Measurements from ENCODE around the gene POGZ.

The POGZ gene

DNA sequence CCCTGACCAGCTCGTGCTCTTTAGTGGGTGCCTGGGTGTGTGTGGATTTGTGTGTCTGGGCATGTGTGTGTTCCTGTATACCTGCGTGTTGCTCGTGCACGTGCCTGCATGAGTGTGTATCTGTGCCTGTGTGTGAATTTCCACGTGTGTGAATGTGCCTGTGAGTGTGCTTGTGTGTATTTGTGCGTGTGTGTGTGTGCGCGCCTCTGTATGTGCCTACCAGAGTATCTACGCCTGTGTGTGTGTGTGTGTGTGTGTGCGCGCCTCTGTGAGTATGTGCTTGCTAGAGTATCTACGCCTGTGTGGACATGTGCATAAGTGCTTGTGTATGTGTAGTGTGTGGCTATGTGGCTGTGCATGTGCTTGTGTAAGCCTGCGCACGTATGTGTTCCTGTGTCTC, 86.1 kb downstream of the POGZ start:
- no peak for DNase-seq (ENCODE audit: low read depth in 2 of 2)

DNA sequence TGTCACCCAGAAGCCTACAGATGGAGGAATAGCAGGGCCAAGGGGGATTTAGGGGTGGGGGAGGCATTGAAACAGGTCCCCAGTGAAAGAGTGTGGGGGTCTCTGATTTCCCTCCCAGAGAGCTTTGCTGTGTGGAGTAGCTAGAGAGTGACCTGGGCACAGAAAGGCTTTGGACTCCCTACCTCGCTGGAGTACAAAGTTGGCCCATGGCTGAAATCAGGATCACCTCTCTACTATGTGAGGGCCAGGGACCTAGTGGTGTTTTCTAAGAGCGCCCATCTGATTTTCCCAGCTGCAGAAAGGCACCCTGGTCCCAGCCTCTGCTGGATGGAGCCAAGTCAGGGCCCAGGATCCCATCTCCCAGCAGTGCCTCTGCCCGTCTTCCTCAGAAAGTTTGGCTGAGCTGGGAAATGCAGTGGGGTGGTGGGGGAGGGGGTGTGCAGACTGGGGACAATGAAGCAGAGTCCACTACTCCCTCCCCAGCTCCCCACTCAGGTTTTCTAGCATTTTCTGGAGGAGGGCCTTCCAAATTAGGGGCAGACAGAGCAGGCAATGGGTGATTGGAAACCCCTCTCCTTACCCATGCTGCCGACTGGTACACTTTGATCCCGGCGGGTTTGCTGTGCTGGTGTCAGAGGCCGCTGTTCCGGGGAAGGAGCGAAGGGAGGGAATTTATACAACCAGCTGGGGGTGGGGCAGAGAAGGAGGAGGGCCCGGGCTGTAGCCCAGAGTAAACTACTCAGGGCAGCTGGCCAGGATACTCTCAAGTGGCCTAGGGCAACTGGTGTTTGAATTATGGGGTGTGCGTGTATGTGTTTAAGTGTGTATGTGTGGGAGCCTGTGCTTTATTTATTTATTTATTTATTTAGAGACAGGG, 87.0 kb downstream of the POGZ start, which contains the start of gene SELENBP1:
Gene SELENBP1 (minus strand): TSS at position 648 of the 877 bp plus-strand sequence. CDS start 64 bp downstream, at position 584.
- DNase-seq (ENCODE audit: low read depth in 2 of 2) = peak; percentile 21 to 35

- no peak for DNase-seq (ENCODE audit: low read depth in 2 of 2)
These were observed 87.8 kb downstream of the POGZ start for GRCh38 chr1:151371370-151372057.

DNA sequence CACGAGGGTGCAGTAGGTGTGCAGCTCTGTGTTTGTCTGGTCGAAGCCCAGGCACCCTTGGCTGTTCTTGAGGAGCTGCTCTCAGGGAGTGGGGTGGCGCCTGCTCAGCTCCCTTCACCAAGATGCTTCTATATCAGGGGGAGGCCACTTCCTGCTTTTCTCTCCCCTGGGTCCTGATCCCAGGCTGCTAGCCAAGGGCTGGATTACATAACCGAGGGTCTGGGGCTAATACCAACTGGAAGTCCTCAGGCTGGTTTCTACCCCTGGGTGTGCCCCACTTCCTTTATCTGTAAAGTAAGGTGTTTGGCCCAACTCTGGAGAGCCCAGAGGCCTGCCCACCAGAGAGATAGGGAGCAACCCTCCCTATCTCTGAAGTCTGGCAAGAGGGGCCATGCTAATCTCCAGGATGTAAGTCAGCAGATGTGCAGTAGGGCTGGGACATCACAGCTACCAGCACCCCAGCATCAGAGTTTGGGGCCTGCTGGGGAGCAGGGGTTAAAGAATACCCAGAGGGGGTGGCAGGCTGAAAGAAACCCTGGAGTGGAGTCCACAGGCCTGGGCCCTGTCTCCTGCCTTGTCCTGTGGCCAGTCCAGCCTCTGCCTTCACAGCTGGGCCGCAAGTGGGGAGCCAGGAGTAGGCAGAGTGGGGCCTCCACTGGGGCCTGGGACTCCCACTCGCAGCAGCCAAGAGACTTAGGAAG, 88.9 kb downstream of the POGZ start:
- no peak for DNase-seq (ENCODE audit: low read depth in 2 of 2)

- DNase-seq (ENCODE audit: low read depth in 2 of 2) = no peak
These were observed 89.7 kb downstream of the POGZ start for GRCh38 chr1:151369621-151370048.

- no peak for DNase-seq (ENCODE audit: low read depth in 2 of 2)
These were observed 90.0 kb downstream of the POGZ start for GRCh38 chr1:151369302-151369610.

- DNase-seq (ENCODE audit: low read depth in 2 of 2) = no peak
These were observed 90.6 kb downstream of the POGZ start for GRCh38 chr1:151368393-151369301.

- no peak for DNase-seq (ENCODE audit: low read depth in 2 of 2)
These were observed 91.5 kb downstream of the POGZ start for GRCh38 chr1:151367658-151368392.

DNA sequence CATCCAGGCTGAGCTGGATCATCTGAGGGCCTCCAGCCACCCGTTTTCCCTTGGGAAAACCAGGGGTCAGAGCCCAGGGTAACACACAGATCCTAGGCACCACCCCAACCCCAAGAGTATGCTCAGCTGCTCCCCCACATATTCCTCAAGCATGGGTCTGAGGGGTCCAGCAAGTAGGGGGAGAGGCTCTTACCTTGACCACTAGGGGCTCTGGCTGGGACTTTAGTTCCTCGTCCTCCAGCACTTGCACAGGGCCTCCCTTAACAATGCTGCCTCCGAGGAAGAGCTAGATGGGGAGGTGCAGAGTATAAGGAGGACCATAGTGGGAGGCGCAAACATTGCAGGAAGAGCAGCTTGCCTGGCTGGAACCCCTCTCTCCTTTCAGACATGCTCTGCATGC, 94.3 kb downstream of the POGZ start:
- no peak for DNase-seq (ENCODE audit: low read depth in 2 of 2)

DNA sequence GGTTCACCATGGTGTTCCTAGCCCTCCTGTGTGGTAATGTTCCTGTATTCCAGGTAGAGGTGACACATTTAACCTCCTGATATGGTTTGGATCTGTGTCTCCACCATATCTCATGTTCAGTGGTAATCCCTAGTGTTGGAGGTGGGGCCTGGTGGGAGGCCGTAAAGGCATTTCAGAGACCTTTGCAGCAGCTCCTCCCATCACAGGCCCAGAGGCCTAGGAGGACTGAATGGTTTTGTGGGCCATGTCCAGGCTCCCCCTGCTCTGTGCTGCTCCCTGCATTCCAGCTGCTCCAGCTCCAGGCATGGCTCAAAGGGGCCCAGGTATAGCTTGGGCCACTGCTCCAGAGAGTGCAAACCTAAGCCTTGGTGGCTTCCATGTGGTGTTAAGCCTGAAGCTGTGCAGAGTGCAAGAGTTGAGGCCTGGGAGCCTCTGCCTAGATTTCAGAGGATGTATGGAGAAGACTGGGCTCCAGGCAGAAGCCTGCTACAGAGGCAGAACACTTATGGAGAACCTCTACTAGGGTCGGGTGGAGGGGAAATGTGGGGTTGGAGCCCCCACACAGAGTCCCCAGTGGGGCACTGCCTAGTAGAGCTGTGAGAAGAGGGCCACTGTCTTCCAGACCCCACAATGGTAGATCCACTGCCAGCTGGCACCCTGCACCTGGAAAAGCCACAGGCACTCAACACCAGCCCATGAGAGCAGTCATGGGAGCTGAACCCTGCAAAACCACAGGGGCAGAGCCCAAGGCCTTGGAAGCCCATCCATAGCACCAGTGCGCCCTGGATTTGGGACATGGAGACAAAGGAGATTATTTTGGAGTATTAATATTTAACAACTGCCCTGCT, 96.8 kb downstream of the POGZ start:
- no peak for DNase-seq (ENCODE audit: low read depth in 2 of 2)

- DNase-seq (ENCODE audit: low read depth in 2 of 2) = no peak
These were observed 97.4 kb downstream of the POGZ start for GRCh38 chr1:151361883-151362282.

GRCh38 chr1:151356696-151357095, 102.6 kb downstream of the POGZ start:
- DNase-seq (ENCODE audit: low read depth in 2 of 2) = no peak
